Naive thymus-derived CD4-positive, alpha-beta T cell (primary cell): ENCODE data around the gene CTNNA3. TPM values are rescaled to one million over a fixed set of nuclear protein-coding genes. Genes with fewer than 3 reads are reported as not detected.

Experiments used
- ATAC-seq: fragments of 150-1000 bp; cut with Tn5 transposase; 2 replicates; pipeline ENCODE4 v1.10.0; 2021; ENCODE audit warnings: mild to moderate bottlenecking, moderate library complexity
- CTCF ChIA-PET: fragments of 350-600 bp; sonication (Branson Sonifier 250); formaldehyde crosslinking; loops from one replicate; lab custom pipeline; 2021; ENCODE audit warnings: antibody characterized with exemption; lab: Charles Lee
- POLR2A ChIA-PET: fragments of 350-600 bp; sonication (Branson Sonifier 250); formaldehyde crosslinking; loops from one replicate; lab custom pipeline; 2021; ENCODE audit warnings: antibody characterized with exemption, inconsistent platforms; lab: Charles Lee
- DNase-seq, 9 donors: peaks; one replicate each; pipeline versions ENCODE4 v3.0.0 to v3.0.0-alpha.2; 2020 to 2022; ENCODE audit warnings: mixed read lengths in 1 of 9
- H3K27ac ChIP-seq: one replicate; pipeline ENCODE4 v1.7.0; 2013; ENCODE audit warnings: mild to moderate bottlenecking, low read depth, low read length, moderate library complexity
- H3K27me3 ChIP-seq, 2 donors: one replicate each; pipeline ENCODE4 v1.7.0; 2013; ENCODE audit warnings: low read length in 2 of 2, mild to moderate bottlenecking in 2 of 2, moderate library complexity in 2 of 2; ENCODE audit not compliant: control insufficient read depth in 2 of 2, insufficient read depth in 2 of 2
- H3K36me3 ChIP-seq, 3 experiments: 1 replicate in 2 of 3; 2 replicates in 1 of 3; pipeline ENCODE4 v1.7.0; 2013; ENCODE audit warnings: low read length in 3 of 3, mild to moderate bottlenecking in 3 of 3, moderate library complexity in 1 of 3; ENCODE audit not compliant: insufficient read depth in 3 of 3, control insufficient read depth in 2 of 3
- H3K4me1 ChIP-seq, 2 donors: one replicate each; pipeline ENCODE4 v1.7.0; 2013; ENCODE audit warnings: low read length in 2 of 2, mild to moderate bottlenecking in 2 of 2, moderate library complexity in 1 of 2; ENCODE audit not compliant: control insufficient read depth in 2 of 2, insufficient read depth in 2 of 2
- H3K4me3 ChIP-seq: 2 replicates; pipeline ENCODE4 v1.7.0; 2013; ENCODE audit warnings: mild to moderate bottlenecking, low read length
- H3K9me3 ChIP-seq, 3 experiments: 1 replicate in 2 of 3; 2 replicates in 1 of 3; pipeline ENCODE4 v1.7.0; 2013; ENCODE audit warnings: low read length in 3 of 3; ENCODE audit not compliant: control insufficient read depth in 2 of 3
- H3K27ac Mint-ChIP-seq, 9 donors: one replicate each; pipeline ENCODE4 v1.8.0; 2020 to 2022; ENCODE audit warnings: mixed read lengths in 9 of 9, mild to moderate bottlenecking in 8 of 9, moderate library complexity in 5 of 9, inconsistent platforms in 2 of 9
- H3K27me3 Mint-ChIP-seq, 5 donors: one replicate each; pipeline ENCODE4 v1.8.0; 2021 to 2022; ENCODE audit warnings: mixed read lengths in 5 of 5, mild to moderate bottlenecking in 1 of 5
- H3K36me3 Mint-ChIP-seq, 5 donors: one replicate each; pipeline ENCODE4 v1.8.0; 2020 to 2022; ENCODE audit warnings: mixed read lengths in 5 of 5, mild to moderate bottlenecking in 3 of 5, inconsistent platforms in 1 of 5
- H3K4me1 Mint-ChIP-seq, 7 donors: one replicate each; pipeline ENCODE4 v1.8.0; 2020 to 2022; ENCODE audit warnings: mixed read lengths in 7 of 7, mild to moderate bottlenecking in 3 of 7, inconsistent platforms in 1 of 7
- H3K4me3 Mint-ChIP-seq, 10 donors: one replicate each; pipeline ENCODE4 v1.8.0; 2020 to 2022; ENCODE audit warnings: mild to moderate bottlenecking in 10 of 10, mixed read lengths in 10 of 10, moderate library complexity in 6 of 10, inconsistent platforms in 2 of 10
- H3K9me3 Mint-ChIP-seq, 11 donors: one replicate each; pipeline ENCODE4 v1.8.0; 2020 to 2022; ENCODE audit warnings: mixed read lengths in 11 of 11, mild to moderate bottlenecking in 4 of 11, inconsistent platforms in 1 of 11, moderate library complexity in 1 of 11
- intact Hi-C, 2 donors: fragments of 100-400 bp; cut with micrococcal nuclease; formaldehyde crosslinking; loops; one replicate each; pipeline ENCODE4 v1.15.1; 2023
- polyA plus RNA-seq, 2 donors: library from polyadenylated mRNA; unstranded; fragments of 300-500 nt; fragmentation: Illumina TruSeq; gene quantifications; one replicate each; pipeline ENCODE4 v1.2.3, GENCODE V29; 2021
- total RNA-seq, 6 experiments: library from RNA in 5 of 6; stranded (reverse) in 5 of 6; gene quantifications; 1 replicate in 5 of 6; 2 replicates in 1 of 6; pipeline ENCODE4 v1.2.3 and lab custom pipeline; 2021 to 2026

The CTNNA3 gene
- total and polyA plus RNA-seq, 7 experiments from 2014 or later, result 0.43 to 0.84 (median 0.71) TPM; not detected in 2

DNA sequence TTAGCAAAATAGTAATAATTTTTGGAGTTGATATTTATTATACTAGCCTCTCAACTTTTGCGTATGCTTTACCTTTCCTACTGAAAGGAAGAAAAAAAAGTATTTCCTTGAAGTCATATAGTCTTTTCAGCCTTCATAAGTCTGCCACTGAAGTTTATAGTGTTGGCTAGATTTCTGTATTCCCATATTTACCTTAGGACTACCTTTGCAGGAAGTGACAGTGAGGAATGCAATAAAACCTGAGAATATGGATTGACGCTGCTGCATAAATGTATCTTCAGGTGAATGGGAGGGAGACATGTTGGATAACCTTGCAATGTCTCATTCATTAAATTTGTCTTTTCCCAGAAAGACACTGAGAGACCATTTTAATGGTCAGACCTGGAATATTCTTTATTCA lies 776.7 kb downstream of the CTNNA3 start:
- Mint-ChIP-seq H3K27ac (no peak overlapping the region), H3K4me3 (no peak overlapping the region), H3K36me3 (no peaks in the 10 kb centered on the region), H3K27me3 (peaks cover 0 to 5% (median 0%) of the 10 kb centered on the region in 5 donors), H3K9me3 (peaks cover 0 to 10% (median 0%) of the 10 kb centered on the region in 11 donors), H3K4me1 (no peaks in the 10 kb centered on the region)
- H3K9me3 ChIP-seq, result no peaks in the 10 kb centered on the region
- no peak overlapping the region for H3K27ac ChIP-seq
- intact Hi-C loops, result no loop called here
- no peak for DNase-seq
- ATAC-seq, result no peak
- no peaks in the 10 kb centered on the region for H3K4me1 ChIP-seq
- H3K36me3 ChIP-seq, result no peaks in the 10 kb centered on the region
- H3K4me3 ChIP-seq, result no peak overlapping the region
- no peaks in the 10 kb centered on the region for H3K27me3 ChIP-seq
- CTCF ChIA-PET, result no interaction called here
- POLR2A ChIA-PET, result no interaction called here

GRCh38 chr10:66917104-66917503 lies 778.9 kb downstream of the CTNNA3 start:
- H3K27ac Mint-ChIP-seq, result no peak overlapping the region
- peaks cover 0 to 10% (median 0%) of the 10 kb centered on the region in 11 donors for H3K9me3 Mint-ChIP-seq
- intact Hi-C loops, result no loop called here
- ChIA-PET POLR2A (no interaction called here), CTCF (no interaction called here)
- H3K4me1 Mint-ChIP-seq, result no peaks in the 10 kb centered on the region
- no peaks in the 10 kb centered on the region for H3K27me3 ChIP-seq
- no peak overlapping the region for H3K4me3 ChIP-seq
- H3K4me1 ChIP-seq, result no peaks in the 10 kb centered on the region
- no peaks in the 10 kb centered on the region for H3K27me3 Mint-ChIP-seq
- H3K9me3 ChIP-seq, result no peaks in the 10 kb centered on the region
- no peak for ATAC-seq
- DNase-seq, result no peak
- H3K36me3 Mint-ChIP-seq, result no peaks in the 10 kb centered on the region
- no peak overlapping the region for H3K27ac ChIP-seq
- H3K4me3 Mint-ChIP-seq, result no peak overlapping the region
- no peaks in the 10 kb centered on the region for H3K36me3 ChIP-seq

GRCh38 chr10:66916030-66916429 lies 780.0 kb downstream of the CTNNA3 start:
- DNase-seq (no peak), ATAC-seq (no peak)
- H3K9me3 ChIP-seq, result no peaks in the 10 kb centered on the region
- H3K27ac Mint-ChIP-seq, result no peak overlapping the region
- no peaks in the 10 kb centered on the region for H3K36me3 ChIP-seq
- H3K4me3 ChIP-seq, result no peak overlapping the region
- intact Hi-C loops, result no loop called here
- H3K4me1 Mint-ChIP-seq, result no peaks in the 10 kb centered on the region
- H3K27ac ChIP-seq, result no peak overlapping the region
- peaks cover 0 to 8% (median 0%) of the 10 kb centered on the region in 11 donors for H3K9me3 Mint-ChIP-seq
- no peaks in the 10 kb centered on the region for H3K4me1 ChIP-seq
- H3K27me3 Mint-ChIP-seq, result no peaks in the 10 kb centered on the region
- no peak overlapping the region for H3K4me3 Mint-ChIP-seq
- POLR2A ChIA-PET, result no interaction called here
- no peaks in the 10 kb centered on the region for H3K36me3 Mint-ChIP-seq
- CTCF ChIA-PET, result no interaction called here
- no peaks in the 10 kb centered on the region for H3K27me3 ChIP-seq

- Mint-ChIP-seq H3K36me3 (no peaks in the 10 kb centered on the region), H3K9me3 (peaks cover 0 to 4% (median 0%) of the 10 kb centered on the region in 11 donors), H3K4me1 (no peaks in the 10 kb centered on the region), H3K27ac (no peak overlapping the region), H3K27me3 (no peaks in the 10 kb centered on the region), H3K4me3 (no peak overlapping the region)
- no peaks in the 10 kb centered on the region for H3K27me3 ChIP-seq
- ATAC-seq (no peak), DNase-seq (no peak)
- H3K27ac ChIP-seq, result no peak overlapping the region
- intact Hi-C loops, result no loop called here
- no peaks in the 10 kb centered on the region for H3K4me1 ChIP-seq
- ChIA-PET CTCF (no interaction called here), POLR2A (no interaction called here)
- no peaks in the 10 kb centered on the region for H3K36me3 ChIP-seq
- no peak overlapping the region for H3K4me3 ChIP-seq
- H3K9me3 ChIP-seq, result no peaks in the 10 kb centered on the region
Measured at GRCh38 chr10:66910671-66911070, 785.3 kb downstream of the CTNNA3 start.

DNA sequence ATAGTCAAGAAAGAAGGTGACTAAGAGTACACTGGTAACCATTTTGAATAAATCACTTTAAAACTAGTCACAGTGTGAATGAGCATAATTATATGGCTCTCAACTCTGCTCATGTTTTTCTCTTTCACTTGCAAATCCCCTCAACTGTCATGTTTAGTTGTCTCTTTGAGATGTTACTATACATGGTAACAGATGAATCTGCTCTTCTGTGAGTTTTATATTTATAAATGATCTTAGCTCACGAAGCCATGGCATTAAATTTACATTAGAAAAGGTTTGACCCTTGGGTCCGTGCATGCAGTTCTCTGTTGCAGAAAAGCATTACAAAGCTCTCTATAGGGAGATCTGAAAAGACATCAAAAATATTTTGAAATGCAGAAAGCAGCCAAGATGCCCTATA lies 803.1 kb downstream of the CTNNA3 start:
- Mint-ChIP-seq H3K36me3 (no peaks in the 10 kb centered on the region), H3K4me1 (no peaks in the 10 kb centered on the region), H3K27me3 (no peaks in the 10 kb centered on the region), H3K9me3 (peaks cover 0 to 8% (median 3%) of the 10 kb centered on the region in 11 donors), H3K27ac (no peak overlapping the region), H3K4me3 (no peak overlapping the region)
- H3K36me3 ChIP-seq, result no peaks in the 10 kb centered on the region
- DNase-seq, result no peak
- no peak overlapping the region for H3K27ac ChIP-seq
- POLR2A ChIA-PET, result no interaction called here
- no peaks in the 10 kb centered on the region for H3K27me3 ChIP-seq
- no peak overlapping the region for H3K4me3 ChIP-seq
- CTCF ChIA-PET, result no interaction called here
- H3K9me3 ChIP-seq, result no peaks in the 10 kb centered on the region
- ATAC-seq, result no peak
- no peaks in the 10 kb centered on the region for H3K4me1 ChIP-seq
- intact Hi-C loops, result no loop called here

GRCh38 chr10:66888237-66888636 lies 807.8 kb downstream of the CTNNA3 start:
- no peaks in the 10 kb centered on the region for H3K4me1 Mint-ChIP-seq
- Histone ChIP-seq H3K36me3 (no peaks in the 10 kb centered on the region), H3K4me3 (no peak overlapping the region), H3K27me3 (no peaks in the 10 kb centered on the region), H3K4me1 (no peaks in the 10 kb centered on the region), H3K27ac (no peak overlapping the region), H3K9me3 (no peaks in the 10 kb centered on the region)
- no peak overlapping the region for H3K27ac Mint-ChIP-seq
- POLR2A ChIA-PET, result no interaction called here
- ATAC-seq, result no peak
- CTCF ChIA-PET, result no interaction called here
- H3K9me3 Mint-ChIP-seq, result peaks cover 0 to 8% (median 2%) of the 10 kb centered on the region in 11 donors
- no peaks in the 10 kb centered on the region for H3K36me3 Mint-ChIP-seq
- H3K4me3 Mint-ChIP-seq, result no peak overlapping the region
- H3K27me3 Mint-ChIP-seq, result no peaks in the 10 kb centered on the region
- no peak for DNase-seq
- intact Hi-C loops, result no loop called here

- POLR2A ChIA-PET, result no interaction called here
- intact Hi-C loops, result no loop called here
- no peak overlapping the region for H3K27ac ChIP-seq
- no peaks in the 10 kb centered on the region for H3K4me1 ChIP-seq
- H3K9me3 ChIP-seq, result no peaks in the 10 kb centered on the region
- H3K36me3 Mint-ChIP-seq, result no peaks in the 10 kb centered on the region
- H3K9me3 Mint-ChIP-seq, result peaks cover 0 to 11% (median 2%) of the 10 kb centered on the region in 11 donors
- H3K4me1 Mint-ChIP-seq, result no peaks in the 10 kb centered on the region
- DNase-seq (no peak), ATAC-seq (no peak)
- H3K36me3 ChIP-seq, result no peaks in the 10 kb centered on the region
- no peaks in the 10 kb centered on the region for H3K27me3 Mint-ChIP-seq
- H3K4me3 ChIP-seq, result no peak overlapping the region
- H3K4me3 Mint-ChIP-seq, result no peak overlapping the region
- CTCF ChIA-PET, result no interaction called here
- H3K27ac Mint-ChIP-seq, result no peak overlapping the region
- H3K27me3 ChIP-seq, result no peaks in the 10 kb centered on the region
Measured at GRCh38 chr10:66886848-66887247, 809.1 kb downstream of the CTNNA3 start.
